HG03066 (cell line): ENCODE data around the gene ARHGEF37.
A peak's percentile ranks its signal among the peaks of the same experiment; 100 is the strongest.
"Not testable (repeated sequence)": the region's sequence is repeated elsewhere in the genome, so short reads cannot be mapped to it uniquely, and the experiment has no call there.

ENCODE experiments used
- ATAC-seq: cut with Tn5 transposase; IDR thresholded peaks from one replicate; pipeline ENCODE4 v1.9.1; 2021; ENCODE audit warnings: low read depth; ENCODE audit not compliant: unreplicated experiment

ARHGEF37 gene

GRCh38 chr5:149581192-149581861 is at the start of gene ARHGEF37:
Gene ARHGEF37, plus strand, starts transcription at chr5:149581498. Its CDS starts 16,272 bp downstream, at chr5:149597770.
- ATAC-seq: no peak

DNA sequence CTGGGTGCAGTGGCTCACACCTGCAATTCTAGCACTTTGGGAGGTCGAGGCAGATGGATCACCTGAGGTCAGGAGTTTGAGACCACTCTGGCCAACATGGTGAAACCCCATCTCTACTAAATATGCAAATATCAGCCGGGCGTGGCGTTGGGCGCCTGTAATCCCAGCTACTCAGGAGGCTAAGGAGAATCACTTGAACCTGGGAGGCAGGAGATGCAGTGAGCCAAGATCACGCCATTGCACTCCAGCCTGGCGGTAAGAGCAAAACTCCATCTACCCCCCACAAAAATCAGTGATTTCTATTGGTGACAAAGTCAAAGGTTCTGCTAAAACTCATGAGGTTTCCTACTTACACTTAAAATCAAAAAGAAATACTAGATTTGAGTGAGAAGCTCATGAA is 48.9 kb upstream of the ARHGEF37 start:
- ATAC-seq: no peak

DNA sequence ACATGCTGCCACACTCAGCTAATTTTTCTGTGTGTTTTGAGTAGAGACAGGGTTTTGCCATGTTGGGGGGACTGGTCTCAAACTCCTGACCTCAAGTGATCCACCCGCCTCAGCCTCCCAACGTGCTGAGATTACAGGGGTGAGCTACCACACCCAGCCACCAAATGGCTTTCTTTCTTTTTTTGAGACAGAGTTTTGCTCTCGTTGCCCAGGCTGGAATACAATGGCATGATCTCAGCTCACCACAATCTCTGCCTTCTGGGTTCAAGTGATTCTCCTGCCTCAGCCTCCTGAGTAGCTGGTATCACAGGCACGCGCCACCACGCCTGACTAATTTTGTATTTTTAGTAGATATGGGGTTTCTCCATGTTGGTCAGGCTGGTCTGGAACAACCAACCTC is 45.5 kb upstream of the ARHGEF37 start:
- ATAC-seq: not testable (repeated sequence)

DNA sequence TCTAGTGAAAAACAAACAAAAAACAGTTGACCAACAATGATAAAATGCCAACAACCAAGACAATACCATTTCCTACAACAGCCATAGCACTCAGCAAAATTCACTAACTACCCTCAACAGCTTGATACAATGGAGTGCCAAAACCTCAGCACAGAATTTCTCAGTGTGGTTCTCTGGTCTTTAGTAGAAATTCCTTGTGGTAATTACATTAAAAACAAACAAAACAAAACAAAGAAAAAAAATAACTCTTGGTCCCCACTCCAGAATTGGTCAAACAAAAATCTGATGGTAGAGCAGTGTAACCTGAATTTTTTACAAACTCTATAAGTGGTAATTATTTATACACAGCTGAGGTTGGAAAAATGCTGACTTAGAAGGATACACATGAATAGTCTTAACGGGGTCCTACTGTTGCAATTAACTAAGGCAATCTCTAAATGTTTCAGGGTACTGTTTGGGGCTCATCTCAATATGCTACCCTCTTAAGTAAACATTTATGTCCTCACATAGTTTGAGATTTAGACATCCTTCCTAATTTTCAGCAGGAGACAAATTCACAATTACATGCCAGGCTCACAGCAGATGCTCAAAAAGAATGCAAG is 43.8 kb upstream of the ARHGEF37 start:
- no peak for ATAC-seq

DNA sequence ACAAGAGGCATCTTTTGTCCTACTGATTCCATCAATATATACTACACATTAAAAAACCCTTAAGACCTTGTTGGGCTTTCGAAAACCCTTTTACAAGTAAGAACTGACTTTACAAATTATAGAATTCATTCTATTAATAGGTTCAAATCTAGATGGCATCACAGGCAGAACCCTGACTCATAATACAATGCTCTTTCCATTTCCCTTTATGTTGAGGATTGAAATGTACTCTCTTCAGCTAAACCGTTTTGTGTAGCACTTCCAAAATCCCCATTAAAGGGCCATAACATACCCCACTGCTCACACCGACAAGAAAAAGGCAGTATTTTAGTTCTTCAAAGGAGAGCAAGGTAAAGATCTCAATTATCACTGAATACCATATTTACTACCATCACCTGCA is 41.2 kb upstream of the ARHGEF37 start:
- no peak for ATAC-seq

GRCh38 chr5:149541893-149542292 is 39.4 kb upstream of the ARHGEF37 start:
- no peak for ATAC-seq

- no peak for ATAC-seq
Observed at GRCh38 chr5:149543361-149544027, 37.8 kb upstream of the ARHGEF37 start.

GRCh38 chr5:149544028-149544420 is 37.3 kb upstream of the ARHGEF37 start:
- no peak for ATAC-seq

- no peak for ATAC-seq
Observed at GRCh38 chr5:149545327-149545726, 36.0 kb upstream of the ARHGEF37 start.

GRCh38 chr5:149546974-149547373 is 34.3 kb upstream of the ARHGEF37 start:
- no peak for ATAC-seq

- ATAC-seq: no peak
Observed at GRCh38 chr5:149549461-149550267, 31.6 kb upstream of the ARHGEF37 start.

DNA sequence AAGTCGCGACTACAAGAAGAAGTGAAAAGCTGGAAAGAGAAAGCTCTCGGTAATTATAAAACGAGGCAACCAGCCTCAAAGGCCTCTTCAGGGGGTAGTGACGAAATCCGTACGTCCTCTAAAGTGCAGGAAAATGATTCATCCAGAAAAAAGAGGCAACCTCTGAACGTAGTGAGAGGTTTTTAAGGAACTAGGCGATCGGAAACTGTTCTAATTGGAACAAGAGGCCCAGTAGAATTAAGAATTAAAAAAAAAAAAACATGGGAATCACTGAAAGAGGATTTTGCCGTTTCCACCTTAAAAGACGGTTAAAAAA is 31.1 kb upstream of the ARHGEF37 start:
- no peak for ATAC-seq

GRCh38 chr5:149550594-149551226 is 30.6 kb upstream of the ARHGEF37 start:
- peak; percentile 9 for ATAC-seq

DNA sequence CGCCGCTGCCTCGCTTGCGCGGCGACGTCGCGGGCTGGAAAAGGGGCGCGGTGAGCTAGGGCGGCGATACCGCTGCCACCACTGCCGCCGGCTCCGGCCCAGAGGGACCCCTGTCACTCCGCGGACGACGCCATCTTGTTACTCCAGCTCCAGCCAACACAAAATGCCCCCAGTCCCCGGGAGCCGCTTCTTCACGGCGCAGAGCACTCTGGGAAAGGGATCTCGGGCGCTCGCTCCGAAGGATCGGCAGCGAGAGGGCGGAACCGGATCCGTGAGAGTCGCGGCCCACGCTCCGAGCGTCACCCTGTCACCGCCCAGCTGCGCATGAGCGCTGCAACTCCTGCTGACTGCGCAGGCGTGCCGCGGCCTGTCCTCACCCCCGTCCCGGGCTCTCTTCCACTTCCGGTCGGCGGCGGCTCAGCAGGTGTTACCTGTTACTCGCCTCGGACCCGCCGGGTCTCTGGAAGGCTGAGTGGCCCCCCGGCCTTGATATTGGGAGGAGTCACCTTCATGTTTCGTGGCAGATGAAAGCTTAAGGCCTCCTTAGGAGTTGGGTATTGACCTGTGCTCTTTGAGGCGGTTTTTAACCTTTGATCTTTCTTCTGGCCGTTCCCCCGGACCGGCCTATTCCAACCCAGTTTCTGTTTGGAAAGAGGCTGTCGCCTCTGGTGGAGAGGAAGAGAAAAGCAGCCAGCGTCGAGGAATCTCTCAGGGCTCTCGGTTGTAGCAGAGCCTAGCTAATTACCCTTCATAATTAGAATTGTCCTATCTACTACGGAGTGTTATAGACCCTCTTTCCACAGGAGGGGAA is 29.9 kb upstream of the ARHGEF37 start, which contains the start of gene CSNK1A1:
Gene CSNK1A1, minus strand, starts transcription at position 213 of the 811 bp plus-strand sequence. CDS start 475 bp downstream, outside the sequence.
- peak; percentile 90 for ATAC-seq

DNA sequence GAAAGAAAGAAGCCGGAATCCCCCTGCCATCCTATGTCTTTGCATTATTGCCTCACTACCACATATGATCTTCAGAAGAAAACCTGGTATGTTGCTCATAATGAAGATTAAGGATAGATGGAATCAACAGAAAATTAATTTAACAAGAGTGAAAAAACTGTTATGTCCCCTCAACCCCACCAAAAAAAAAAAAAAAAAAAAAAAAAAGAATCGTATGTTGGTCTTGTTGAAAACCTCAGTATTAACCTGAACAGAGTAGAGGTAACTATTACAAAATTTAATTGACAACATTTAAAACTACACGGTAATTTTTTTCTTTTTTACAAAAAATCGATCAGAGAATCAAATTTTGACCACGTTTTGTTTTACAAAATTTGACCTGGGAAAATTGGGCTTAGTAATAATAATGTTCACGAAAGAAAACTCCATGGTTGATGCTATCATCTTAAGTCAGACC is 29.2 kb upstream of the ARHGEF37 start:
- no peak for ATAC-seq

DNA sequence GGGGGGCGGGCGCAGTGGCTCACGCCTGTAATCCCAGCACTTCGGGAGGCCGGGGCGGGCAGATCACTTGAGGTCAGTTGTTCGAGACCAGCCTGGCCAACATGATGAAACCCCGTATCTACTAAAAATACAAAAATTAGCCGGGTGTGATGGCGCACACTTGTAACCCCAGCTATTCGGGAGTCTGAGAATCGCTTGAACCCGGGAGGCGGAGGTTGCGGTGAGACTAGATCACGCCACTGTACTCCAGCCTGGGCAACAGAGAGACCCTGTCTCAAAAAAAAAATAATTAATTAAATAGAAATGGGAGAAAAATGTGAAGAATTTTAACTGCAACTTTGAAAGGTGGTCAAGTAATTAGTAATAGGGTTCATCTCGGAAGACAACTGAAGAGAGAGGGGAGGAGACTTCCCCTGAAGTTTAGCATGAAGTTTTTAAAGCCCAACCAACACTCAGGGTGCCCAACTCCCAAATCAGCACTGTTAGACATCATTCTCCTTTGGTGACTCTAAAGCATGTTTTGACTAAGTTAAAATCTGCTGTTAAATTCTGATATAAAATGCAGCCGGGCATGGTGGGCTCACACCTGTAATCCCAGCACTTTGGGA is 28.6 kb upstream of the ARHGEF37 start:
- ATAC-seq: no peak

DNA sequence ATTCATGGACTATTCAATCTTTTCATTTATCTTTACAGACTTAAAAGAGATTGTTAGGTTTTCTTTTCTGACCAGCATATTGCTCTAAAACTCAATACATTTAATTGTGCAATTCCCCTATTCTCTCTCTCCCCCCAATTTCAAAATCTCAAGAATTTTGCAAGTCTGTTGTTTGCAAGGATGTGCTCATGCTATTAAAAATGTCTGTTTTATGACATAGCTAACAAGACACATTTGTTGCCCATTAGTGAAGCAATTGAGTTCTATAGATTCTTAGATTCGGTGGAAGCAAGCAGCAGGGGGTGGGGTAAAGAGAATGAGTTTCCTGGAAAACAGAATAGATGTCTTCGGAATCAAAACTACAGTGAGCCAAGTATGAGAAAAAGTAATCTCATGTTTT is 21.6 kb upstream of the ARHGEF37 start:
- ATAC-seq: no peak

GRCh38 chr5:149561848-149562247 is 19.4 kb upstream of the ARHGEF37 start:
- no peak for ATAC-seq

DNA sequence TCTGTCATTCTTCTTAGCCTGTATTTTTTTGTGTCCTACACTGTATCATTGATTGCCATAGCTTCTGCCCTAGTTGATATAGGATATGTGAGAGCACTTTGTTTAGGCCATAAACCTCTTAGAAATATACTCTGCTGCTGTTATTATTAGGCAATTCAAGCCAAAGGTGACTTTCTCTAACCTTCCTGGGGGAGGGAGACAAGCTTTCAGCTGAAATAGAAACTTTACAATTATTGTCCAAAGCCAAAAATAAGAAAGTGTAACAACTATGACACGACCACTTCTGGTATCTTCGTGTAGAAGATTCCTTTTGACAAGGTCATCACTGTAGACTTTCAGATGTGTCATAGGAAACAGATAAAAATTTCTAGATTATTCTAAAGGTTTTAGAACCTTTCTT is 17.8 kb upstream of the ARHGEF37 start:
- no peak for ATAC-seq
